Activated T-cell treated with anti-CD3 and anti-CD28 coated beads for 48 hours (primary cell): Measurements from ENCODE around the gene VWA2.

ENCODE experiments used
- DNase-seq: peaks from one replicate; pipeline ENCODE4 v3.0.0-alpha.2; 2020; ENCODE audit warnings: low read depth

The VWA2 gene

GRCh38 chr10:114245121-114245791, 6.2 kb downstream of the VWA2 start:
- no peak for DNase-seq

- no peak for DNase-seq
Observed at GRCh38 chr10:114246679-114247305, 7.7 kb downstream of the VWA2 start.

DNA sequence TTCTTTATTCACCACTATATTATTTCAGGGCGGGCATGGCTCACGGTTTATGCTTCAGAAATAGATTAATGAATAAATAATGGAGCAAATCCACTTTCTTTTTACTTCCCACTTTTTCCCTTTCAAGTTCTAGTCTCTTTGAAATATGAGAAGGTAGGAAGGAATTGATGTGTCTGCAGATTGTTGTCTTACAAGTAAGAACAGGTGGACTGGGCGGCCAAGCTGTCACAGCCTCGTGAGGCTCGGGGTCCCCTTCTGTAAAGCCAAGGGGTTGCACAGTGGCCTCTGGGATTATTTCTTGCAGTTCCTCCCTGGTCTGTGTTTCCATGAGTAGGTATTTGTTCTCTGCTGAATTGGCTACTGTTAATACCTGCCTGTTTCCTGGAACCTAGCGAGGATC, 11.2 kb downstream of the VWA2 start:
- DNase-seq: no peak

- DNase-seq: no peak
Observed at GRCh38 chr10:114250716-114251115, 11.7 kb downstream of the VWA2 start.

GRCh38 chr10:114252092-114252491, 13.0 kb downstream of the VWA2 start:
- no peak for DNase-seq

DNA sequence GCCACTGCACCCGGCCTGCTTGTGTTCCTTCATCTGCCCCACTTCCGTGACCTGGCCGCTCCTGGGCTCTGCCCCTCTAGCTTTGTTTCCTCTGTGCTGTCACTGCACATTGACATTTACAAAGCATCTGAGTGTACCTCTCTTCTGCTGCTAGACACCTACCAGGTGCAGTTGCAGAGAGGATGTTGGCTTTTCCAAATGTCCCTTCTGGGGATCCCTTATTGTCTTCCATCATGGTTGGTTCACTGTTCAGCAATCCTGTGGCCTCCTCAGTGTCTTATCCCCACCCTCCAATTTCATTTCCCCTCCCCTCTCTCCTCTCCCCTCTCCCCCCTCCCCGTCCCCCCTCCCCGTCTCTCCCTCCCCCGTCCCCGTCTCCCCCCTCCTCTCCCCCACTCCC, 13.8 kb downstream of the VWA2 start:
- DNase-seq: no peak

GRCh38 chr10:114255227-114255626, 16.2 kb downstream of the VWA2 start:
- DNase-seq: no peak

- DNase-seq: no peak
Observed at GRCh38 chr10:114256008-114256765, 17.1 kb downstream of the VWA2 start.

- DNase-seq: no peak
Observed at GRCh38 chr10:114256822-114257221, 17.8 kb downstream of the VWA2 start.

- no peak for DNase-seq
Observed at GRCh38 chr10:114257498-114257897, 18.4 kb downstream of the VWA2 start.

- no peak for DNase-seq
Observed at GRCh38 chr10:114258274-114258840, 19.3 kb downstream of the VWA2 start.

DNA sequence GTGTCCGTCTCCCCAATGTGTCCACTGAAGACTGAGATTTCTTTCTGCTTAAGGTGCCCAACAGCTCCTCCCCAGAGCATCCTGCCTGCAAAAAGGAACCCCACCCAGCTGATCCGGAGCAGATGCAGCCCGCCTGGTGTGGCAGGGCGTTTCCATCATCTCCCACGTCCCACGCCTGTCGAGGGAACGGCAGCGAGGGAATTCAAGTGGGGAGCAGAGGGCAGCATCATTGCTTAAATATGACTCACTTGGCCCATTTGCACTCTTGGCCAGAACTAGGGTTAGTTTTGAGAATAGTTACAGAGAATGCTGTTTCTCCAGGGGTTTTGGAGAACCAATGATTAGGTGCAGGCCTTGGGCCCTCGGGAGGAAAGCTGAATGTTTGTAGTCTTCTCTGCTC, 20.8 kb downstream of the VWA2 start:
- DNase-seq: no peak

- DNase-seq: no peak
Observed at GRCh38 chr10:114260366-114260765, 21.3 kb downstream of the VWA2 start.

DNA sequence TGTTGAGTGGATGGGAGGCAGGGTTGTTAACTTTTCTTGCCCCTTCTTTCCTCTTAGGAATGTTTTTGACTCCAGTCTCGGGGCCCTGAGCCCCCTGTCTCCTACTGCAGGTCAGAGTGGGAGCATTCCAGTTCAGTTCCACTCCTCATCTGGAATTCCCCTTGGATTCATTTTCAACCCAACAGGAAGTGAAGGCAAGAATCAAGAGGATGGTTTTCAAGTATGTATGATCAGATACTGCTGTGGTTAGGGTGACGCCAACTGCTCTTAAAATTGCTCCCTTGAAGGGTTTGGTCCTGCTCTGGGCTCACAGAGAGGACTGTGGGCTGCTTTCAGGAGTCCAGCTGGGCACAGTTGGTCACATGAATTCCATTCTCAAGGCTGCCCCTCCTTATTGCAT, 22.0 kb downstream of the VWA2 start:
- no peak for DNase-seq

DNA sequence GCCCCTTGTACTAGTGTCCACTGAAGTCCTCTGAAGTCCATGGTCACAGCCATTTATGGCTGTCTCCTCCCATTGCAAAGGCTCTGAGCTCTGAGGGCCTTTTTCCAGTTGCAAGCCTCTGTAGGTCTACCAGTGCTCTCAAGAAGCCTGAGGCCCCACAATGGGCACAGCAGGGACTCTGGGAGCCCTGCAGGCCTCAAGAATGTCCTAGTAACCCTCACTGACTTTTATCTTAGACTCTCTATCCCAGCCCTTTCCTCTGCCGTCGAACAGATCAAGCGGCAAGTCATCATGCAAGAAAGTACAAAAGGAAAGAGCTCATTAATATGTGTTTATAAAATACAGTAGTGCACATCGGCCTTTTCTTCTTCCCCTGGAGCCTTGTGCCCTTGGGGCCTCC, 23.4 kb downstream of the VWA2 start:
- DNase-seq: no peak

GRCh38 chr10:114265392-114266053, 26.5 kb downstream of the VWA2 start:
- no peak for DNase-seq

GRCh38 chr10:114266521-114266920, 27.5 kb downstream of the VWA2 start:
- DNase-seq: no peak

GRCh38 chr10:114271075-114271778, 32.2 kb downstream of the VWA2 start:
- no peak for DNase-seq

GRCh38 chr10:114271779-114272167, 32.7 kb downstream of the VWA2 start:
- DNase-seq: no peak

DNA sequence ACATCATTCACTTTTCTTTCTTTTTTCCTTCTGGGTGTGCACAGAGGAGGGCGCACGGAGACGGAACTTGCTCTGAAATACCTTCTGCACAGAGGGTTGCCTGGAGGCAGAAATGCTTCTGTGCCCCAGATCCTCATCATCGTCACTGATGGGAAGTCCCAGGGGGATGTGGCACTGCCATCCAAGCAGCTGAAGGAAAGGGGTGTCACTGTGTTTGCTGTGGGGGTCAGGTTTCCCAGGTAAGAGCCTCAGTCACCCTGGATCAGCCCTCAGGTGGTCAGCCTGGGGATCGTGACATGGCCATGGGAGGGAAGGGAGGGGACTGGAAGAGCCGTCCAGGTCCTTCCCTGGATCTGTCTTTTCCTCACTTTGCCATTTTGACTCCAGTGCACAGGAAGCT, 33.6 kb downstream of the VWA2 start:
- no peak for DNase-seq

- no peak for DNase-seq
Observed at GRCh38 chr10:114273910-114274309, 34.9 kb downstream of the VWA2 start.
